OCI-LY7 (cell line): Measurements from ENCODE around the gene POLR2F. TPM values are rescaled to one million over a fixed set of nuclear protein-coding genes. Genes with fewer than 3 reads are reported as not detected.

Experiments
- BruUV-seq: library from RNA; stranded (reverse); fragments of 400-500 nt; replicated peaks from 2 replicates; lab custom pipeline; 2021; lab: Mats Ljungman, UMichigan
- CTCF ChIA-PET: fragments of 300-600 bp; sonication (Branson Sonifier 250); formaldehyde crosslinking; loops from one replicate; lab custom pipeline; 2022; ENCODE audit warnings: antibody characterized with exemption; ENCODE audit not compliant: unreplicated experiment; lab: Charles Lee
- POLR2A ChIA-PET: fragments of 300-600 bp; sonication (Branson Sonifier 250); formaldehyde crosslinking; loops from one replicate; lab custom pipeline; 2022; ENCODE audit warnings: antibody characterized with exemption; lab: Charles Lee
- DNase-seq: peaks from one replicate; pipeline ENCODE4 v3.0.0-alpha.2; 2015; ENCODE audit warnings: low spot score
- H2AFZ ChIP-seq: fragments of 200-600 bp; sonication (generic), shearing (Covaris generic); 2 replicates; pipeline ENCODE4 v1.6.1; 2014; ENCODE audit warnings: mild to moderate bottlenecking, antibody characterized with exemption, low read length, moderate library complexity
- H3K27ac ChIP-seq: fragments of 200-600 bp; sonication (generic); 2 replicates; pipeline ENCODE4 v1.5.1; 2014; ENCODE audit warnings: mixed run types, low read depth, mild to moderate bottlenecking, moderate library complexity, low read length, inconsistent platforms; ENCODE audit not compliant: poor library complexity, severe bottlenecking
- H3K36me3 ChIP-seq: fragments of 200-600 bp; sonication (generic); 2 replicates; pipeline ENCODE4 v1.6.1; 2014; ENCODE audit warnings: mild to moderate bottlenecking, antibody characterized with exemption, low read length, moderate library complexity, mixed read lengths; ENCODE audit not compliant: insufficient read depth
- H3K4me1 ChIP-seq: fragments of 200-600 bp; sonication (generic); 2 replicates; pipeline ENCODE4 v1.5.1; 2014; ENCODE audit warnings: mild to moderate bottlenecking, low read length; ENCODE audit not compliant: insufficient read depth, poor library complexity, severe bottlenecking
- H3K4me2 ChIP-seq: fragments of 200-600 bp; sonication (generic); 2 replicates; pipeline ENCODE4 v1.6.1; 2014; ENCODE audit warnings: mild to moderate bottlenecking, low read length
- H3K4me3 ChIP-seq: fragments of 200-600 bp; sonication (generic); 2 replicates; pipeline ENCODE4 v1.5.1; 2014; ENCODE audit warnings: mild to moderate bottlenecking, low read depth, low read length; ENCODE audit not compliant: poor library complexity, severe bottlenecking
- H3K79me2 ChIP-seq: fragments of 200-600 bp; sonication (generic); 2 replicates; pipeline ENCODE4 v1.6.1; 2016; ENCODE audit warnings: low read depth, mild to moderate bottlenecking, low read length, moderate library complexity, mixed read lengths; ENCODE audit not compliant: insufficient read depth
- H3K9me2 ChIP-seq: fragments of 200-600 bp; sonication (generic); 2 replicates; pipeline ENCODE4 v1.6.1; 2016; ENCODE audit warnings: mild to moderate bottlenecking, low read length, mixed read lengths; ENCODE audit not compliant: insufficient read depth
- H3K9me3 ChIP-seq: fragments of 200-600 bp; sonication (generic); 2 replicates; pipeline ENCODE4 v1.6.1; 2014; ENCODE audit warnings: mild to moderate bottlenecking, mixed run types, low read length, mixed read lengths
- H4K20me1 ChIP-seq: fragments of 200-600 bp; sonication (generic); 2 replicates; pipeline ENCODE4 v1.6.1; 2014; ENCODE audit warnings: mild to moderate bottlenecking, antibody characterized with exemption, low read length, moderate library complexity, mixed read lengths; ENCODE audit not compliant: insufficient read depth
- CTCF ChIP-seq: fragments of 200-600 bp; sonication (generic); conservative IDR thresholded peaks from 2 replicates; pipeline ENCODE4 v1.5.1; 2014; ENCODE audit warnings: mild to moderate bottlenecking, antibody characterized with exemption, low read length, moderate library complexity, mixed read lengths
- EZH2phosphoT487 ChIP-seq: fragments of 200-600 bp; sonication (generic); IDR thresholded peaks from 2 replicates; pipeline ENCODE4 v1.6.1; 2018; ENCODE audit warnings: low read depth, borderline replicate concordance, mild to moderate bottlenecking, mixed run types, antibody characterized with exemption, low read length, moderate library complexity, mixed read lengths
- intact Hi-C: fragments of 100-400 bp; cut with micrococcal nuclease; formaldehyde crosslinking; loops from one replicate; pipeline ENCODE4 v1.10.0; 2022; ENCODE audit not compliant: unreplicated experiment
- total RNA-seq, 2 experiments: library from RNA; depleted of rRNA in 1 of 2; stranded (reverse); fragments of >200 nt in 1 of 2; shearing (Covaris generic) in 1 of 2; gene quantifications; 2 replicates each; pipeline ENCODE4 v1.2.3, GENCODE V29; 2014 to 2022

The POLR2F gene
- total RNA-seq, 2 experiments from 2014 or later = 71.2 to 85.9 TPM

- Histone ChIP-seq H4K20me1 (no peaks in the 10 kb centered on the region), H3K27ac (no peak within 1 kb of the TSS), H3K4me1 (no peaks in the 10 kb centered on the region), H3K4me3 (no peak within 1 kb of the TSS), H3K4me2 (no peak within 1 kb of the TSS), H2AFZ (no peak within 1 kb of the TSS), H3K9me3 (no peaks in the 10 kb centered on the region), H3K79me2 (no peaks in the 10 kb centered on the region), H3K9me2 (no peaks in the 10 kb centered on the region), H3K36me3 (no peaks in the 10 kb centered on the region)
- DNase-seq = no peak
- ChIA-PET CTCF (no interaction called here), POLR2A (no interaction called here)
- intact Hi-C loops = no loop called here
- TF ChIP-seq CTCF (no peak), EZH2phosphoT487 (no peak)
- no TSS peak for BruUV-seq
Measured at GRCh38 chr22:37983860-37984791, 30.6 kb downstream of the POLR2F start, which contains the start of gene SOX10. TSS of gene SOX10 (minus strand) at chr22:37984555. CDS start at chr22:37983784, 771 bp downstream.

DNA sequence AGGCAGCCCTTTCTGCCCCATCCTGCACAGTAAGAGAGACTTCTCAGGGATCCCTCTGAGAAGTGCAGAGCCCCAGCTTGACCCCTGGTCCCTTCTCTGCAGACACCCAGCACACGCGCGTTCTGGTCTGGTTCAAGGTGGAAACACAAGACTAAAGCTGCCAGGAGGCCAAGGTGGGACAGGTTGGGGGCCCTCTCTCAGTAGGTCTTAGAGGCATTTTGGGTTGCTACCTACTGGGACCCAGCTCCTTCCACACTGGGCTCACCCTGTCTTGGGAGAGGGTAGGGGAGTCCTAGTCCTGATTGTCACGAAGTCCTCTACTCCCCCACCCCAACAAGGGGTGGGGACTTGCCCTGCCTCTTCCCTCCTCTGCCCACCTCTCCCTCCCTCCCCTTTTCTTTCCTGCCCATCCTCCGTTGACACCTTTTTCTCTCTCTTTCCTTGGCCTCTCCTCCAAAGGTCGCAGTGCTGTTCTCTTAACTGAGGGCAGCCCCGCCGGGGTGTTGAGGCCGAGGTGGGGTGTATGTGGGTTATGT, 31.6 kb downstream of the POLR2F start:
- intact Hi-C loops = no loop called here
- H3K36me3 ChIP-seq = no peaks in the 10 kb centered on the region
- ChIA-PET CTCF (interaction anchor here (0.6 kb wide), 1 partner anchor 21 kb away, joined by 3 read pairs; no protein-coding TSS in a partner anchor), POLR2A (interaction anchor here (0.5 kb wide), 1 partner anchor 474 kb away, joined by 6 read pairs; no protein-coding TSS in a partner anchor)
- no peak overlapping the region for H2AFZ ChIP-seq
- H3K9me3 ChIP-seq = no peaks in the 10 kb centered on the region
- no peak overlapping the region for H3K4me2 ChIP-seq
- no peaks in the 10 kb centered on the region for H4K20me1 ChIP-seq
- TF ChIP-seq EZH2phosphoT487 (no peak), CTCF (no peak)
- no peak overlapping the region for H3K27ac ChIP-seq
- H3K4me3 ChIP-seq = no peak overlapping the region
- no TSS peak for BruUV-seq
- H3K9me2 ChIP-seq = no peaks in the 10 kb centered on the region
- H3K4me1 ChIP-seq = no peaks in the 10 kb centered on the region
- DNase-seq = no peak
- no peaks in the 10 kb centered on the region for H3K79me2 ChIP-seq
